Bronchial epithelial cell (primary cell): ENCODE results near the gene GPC5. TPM values are rescaled to one million over a fixed set of nuclear protein-coding genes. Genes with fewer than 3 reads are reported as not detected.
"Not testable (repeated sequence)": the region's sequence is repeated elsewhere in the genome, so short reads cannot be mapped to it uniquely, and the experiment has no call there.

Experiments used
- DNase-seq: peaks from one replicate; pipeline ENCODE4 v3.0.0-alpha.2; 2010; ENCODE audit warnings: low read depth
- FAIRE-seq: peaks from 2 replicates; lab custom pipeline; 2011; peaks lifted over from hg19 to GRCh38; lab: Jason Lieb, UNC
- H3K27me3 ChIP-seq: 2 replicates; pipeline ENCODE4 v1.5.1; 2011; ENCODE audit warnings: low read length; ENCODE audit not compliant: control insufficient read depth, insufficient read depth
- H3K36me3 ChIP-seq: 2 replicates; pipeline ENCODE4 v1.5.1; 2011; ENCODE audit warnings: low read length; ENCODE audit not compliant: control insufficient read depth, insufficient read depth
- H3K4me3 ChIP-seq: 2 replicates; pipeline ENCODE4 v1.5.1; 2011; ENCODE audit warnings: mild to moderate bottlenecking, low read depth, low read length, control low read depth
- CTCF ChIP-seq: IDR thresholded peaks from 2 replicates; pipeline ENCODE4 v1.5.1; 2011; ENCODE audit warnings: mild to moderate bottlenecking, moderate library complexity, low read length, control low read depth, inconsistent platforms; ENCODE audit not compliant: insufficient read depth, severe bottlenecking
- total RNA-seq: library from RNA; depleted of rRNA; stranded (reverse); fragments of >200 nt; gene quantifications from 2 replicates; pipeline ENCODE4 v1.2.1, GENCODE V29; 2014

The GPC5 gene
- total RNA-seq, 1 donor from 2014 or later, result 1.8 TPM

- H3K36me3 ChIP-seq, result no peaks in the 10 kb centered on the region
- H3K27me3 ChIP-seq, result no peaks in the 10 kb centered on the region
- DNase-seq (no peak), FAIRE-seq (no peak)
- TF ChIP-seq CTCF, result no peak
- H3K4me3 ChIP-seq, result no peak overlapping the region
These were observed 378.3 kb downstream of the GPC5 start for GRCh38 chr13:91776611-91777193.

- Histone ChIP-seq H3K4me3 (no peak overlapping the region), H3K36me3 (no peaks in the 10 kb centered on the region), H3K27me3 (no peaks in the 10 kb centered on the region)
- TF ChIP-seq CTCF, result no peak
- FAIRE-seq (no peak), DNase-seq (no peak)
These were observed 379.7 kb downstream of the GPC5 start for GRCh38 chr13:91778123-91778522.

- H3K36me3 ChIP-seq, DNase-seq, H3K27me3 ChIP-seq, H3K4me3 ChIP-seq, FAIRE-seq: not testable (repeated sequence)
These were observed 383.7 kb downstream of the GPC5 start for GRCh38 chr13:91781982-91782691.

GRCh38 chr13:91785431-91786119, 387.2 kb downstream of the GPC5 start:
- no peak for TF ChIP-seq CTCF
- no peaks in the 10 kb centered on the region for H3K27me3 ChIP-seq
- no peaks in the 10 kb centered on the region for H3K36me3 ChIP-seq
- no peak for FAIRE-seq
- DNase-seq, result no peak
- H3K4me3 ChIP-seq, result no peak overlapping the region

- DNase-seq (no peak), FAIRE-seq (no peak)
- TF ChIP-seq CTCF, result no peak
- no peaks in the 10 kb centered on the region for H3K27me3 ChIP-seq
- H3K4me3 ChIP-seq, result no peak overlapping the region
- no peaks in the 10 kb centered on the region for H3K36me3 ChIP-seq
These were observed 393.6 kb downstream of the GPC5 start for GRCh38 chr13:91792054-91792453.

- H3K27me3 ChIP-seq, result no peaks in the 10 kb centered on the region
- TF ChIP-seq CTCF, result no peak
- no peaks in the 10 kb centered on the region for H3K36me3 ChIP-seq
- H3K4me3 ChIP-seq, result no peak overlapping the region
- FAIRE-seq (no peak), DNase-seq (no peak)
These were observed 399.1 kb downstream of the GPC5 start for GRCh38 chr13:91797567-91797966.

GRCh38 chr13:91798338-91798737, 399.9 kb downstream of the GPC5 start:
- not testable (repeated sequence) for H3K36me3 ChIP-seq, FAIRE-seq, H3K27me3 ChIP-seq, H3K4me3 ChIP-seq, DNase-seq

GRCh38 chr13:91801772-91802171, 403.4 kb downstream of the GPC5 start:
- DNase-seq, H3K27me3 ChIP-seq, H3K4me3 ChIP-seq, FAIRE-seq, H3K36me3 ChIP-seq: not testable (repeated sequence)
